HTERT RPE-1 (cell line): ENCODE data around the gene USH2A.

Source experiments
- in situ Hi-C: fragments of 300-500 bp; cut with MboI; formaldehyde crosslinking; loops from 4 replicates; pipeline ENCODE4 v1.14.3; 2020; ENCODE audit warnings: low sequenced_read_pairs

Gene USH2A

DNA sequence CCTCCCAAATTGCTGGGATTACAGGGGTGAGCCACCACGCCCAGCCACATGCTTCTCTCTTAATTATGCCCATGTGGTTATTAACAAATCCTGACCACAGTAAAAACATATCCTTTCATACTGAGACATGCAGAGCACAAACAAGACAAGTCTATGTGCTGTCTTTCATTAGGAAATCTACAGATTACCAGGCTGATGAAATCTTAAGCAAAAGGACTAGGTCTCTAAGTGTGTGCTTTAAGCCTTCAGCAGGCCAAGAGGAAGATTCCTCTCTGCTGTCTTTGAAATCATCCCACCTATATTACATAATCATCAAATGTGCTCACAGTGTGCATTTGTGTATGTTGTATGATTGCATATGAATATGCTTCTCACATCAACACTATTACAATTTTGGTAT, 436.8 kb downstream of the USH2A start:
- in situ Hi-C loops, result no loop called here

- in situ Hi-C loops, result no loop called here
These were observed 439.6 kb downstream of the USH2A start for GRCh38 chr1:215983680-215984079.

DNA sequence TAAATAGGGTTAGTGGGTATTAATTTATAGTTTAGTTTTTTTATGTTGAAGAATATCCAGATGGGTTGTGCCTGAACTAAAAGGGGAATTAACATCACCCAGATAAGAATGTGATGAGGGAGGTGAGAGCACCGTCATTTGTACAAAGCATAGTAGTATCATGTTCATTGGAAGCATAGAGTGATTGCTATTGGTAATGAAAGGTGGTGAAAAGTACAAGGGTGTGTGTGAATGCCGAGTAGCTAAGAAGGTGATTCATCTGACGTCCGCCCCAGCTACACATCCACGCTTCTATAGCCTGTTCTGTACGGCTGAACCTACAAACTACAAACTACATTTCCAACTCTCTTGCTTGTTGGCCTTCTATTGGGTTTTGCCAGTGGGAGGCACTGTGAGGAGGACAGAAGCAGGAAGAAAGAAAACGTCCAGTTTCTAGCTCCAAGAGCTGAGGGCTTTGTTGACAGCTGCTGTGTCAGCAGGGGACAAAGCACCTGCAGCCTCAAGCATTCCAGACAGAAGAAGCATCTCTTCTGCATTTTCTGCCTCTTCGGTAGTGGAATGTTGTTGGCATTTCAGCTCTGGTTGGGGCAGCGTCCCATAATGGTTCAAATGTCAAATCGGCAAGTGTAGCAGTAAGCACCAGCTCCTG, 451.3 kb downstream of the USH2A start:
- in situ Hi-C loops, result no loop called here

DNA sequence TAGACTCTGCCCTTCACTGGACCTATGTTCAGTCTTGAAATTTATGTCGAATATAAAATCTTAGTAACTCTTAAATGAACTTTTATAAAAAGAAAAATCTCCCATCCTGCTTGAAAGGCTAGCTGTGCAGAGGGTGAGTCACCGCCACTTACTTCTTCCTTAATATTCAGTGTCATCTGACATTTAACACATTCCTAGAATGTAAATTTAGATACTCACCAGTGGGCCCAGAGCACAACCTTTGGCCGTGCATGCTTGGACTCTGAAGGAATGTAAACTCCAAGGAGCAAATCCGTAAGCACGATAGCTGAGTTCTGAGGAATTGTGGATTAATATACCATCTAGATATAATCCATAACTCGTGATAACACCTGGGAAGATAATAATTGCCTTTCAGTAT, 452.8 kb downstream of the USH2A start:
- in situ Hi-C loops, result no loop called here

DNA sequence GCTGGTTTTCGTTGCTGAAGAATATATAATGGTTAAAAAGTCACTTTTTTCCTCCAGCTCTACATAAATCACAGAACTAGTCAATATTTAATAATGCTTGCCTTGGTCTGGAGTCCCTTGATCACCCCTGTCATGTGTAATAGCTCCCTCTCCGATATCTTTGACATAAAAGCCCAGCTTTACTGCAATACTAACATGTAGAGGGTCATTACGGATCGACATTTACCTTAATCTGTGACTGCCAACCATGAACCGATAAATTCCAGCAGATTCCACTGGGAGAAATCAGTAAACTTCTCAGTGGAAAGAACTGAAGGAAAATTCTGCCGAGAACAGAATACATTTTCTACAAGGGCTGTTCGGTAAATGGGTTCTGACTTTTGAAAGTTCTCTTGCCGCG, 459.6 kb downstream of the USH2A start:
- in situ Hi-C loops, result no loop called here

DNA sequence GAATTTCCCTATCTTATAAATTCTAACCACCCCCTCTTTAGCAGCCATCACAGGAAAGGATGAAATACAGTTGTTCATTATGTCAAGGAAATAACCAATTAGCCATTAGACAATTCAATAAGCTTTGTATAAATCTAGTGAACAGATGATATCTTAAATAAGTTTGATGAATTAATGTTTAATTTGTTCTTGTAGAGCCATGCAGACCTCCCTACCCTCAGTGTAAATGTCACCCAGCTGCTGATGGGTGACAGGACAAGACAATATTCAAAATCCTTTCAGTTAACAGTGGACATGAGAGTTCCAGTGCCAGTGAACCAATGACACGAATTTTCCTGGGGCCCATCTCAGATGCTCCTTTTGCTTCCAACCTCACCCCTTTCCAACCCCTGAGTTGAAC, 460.2 kb downstream of the USH2A start:
- in situ Hi-C loops, result no loop called here

GRCh38 chr1:215958841-215959240, 464.4 kb downstream of the USH2A start:
- in situ Hi-C loops, result no loop called here

DNA sequence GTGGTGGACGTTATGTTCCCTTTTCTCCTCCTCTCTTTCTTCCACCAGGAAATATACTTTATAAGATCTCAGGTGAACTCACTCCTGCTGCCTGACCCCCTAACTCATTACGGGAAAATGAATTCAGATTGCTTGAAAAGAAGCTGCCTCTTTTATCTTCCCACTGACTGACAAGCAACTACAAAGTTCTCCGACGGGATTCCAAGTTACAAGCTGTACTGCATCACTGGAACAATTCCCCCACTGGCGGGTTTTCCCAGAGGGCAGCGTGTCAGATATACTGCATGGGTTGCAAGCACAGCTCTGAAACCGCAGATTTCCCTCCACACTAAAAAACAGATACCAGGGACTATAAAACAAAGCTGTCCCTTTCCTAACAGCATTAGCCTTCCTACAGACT, 465.6 kb downstream of the USH2A start:
- in situ Hi-C loops, result no loop called here

GRCh38 chr1:215932558-215932957, 490.7 kb downstream of the USH2A start:
- in situ Hi-C loops, result no loop called here

DNA sequence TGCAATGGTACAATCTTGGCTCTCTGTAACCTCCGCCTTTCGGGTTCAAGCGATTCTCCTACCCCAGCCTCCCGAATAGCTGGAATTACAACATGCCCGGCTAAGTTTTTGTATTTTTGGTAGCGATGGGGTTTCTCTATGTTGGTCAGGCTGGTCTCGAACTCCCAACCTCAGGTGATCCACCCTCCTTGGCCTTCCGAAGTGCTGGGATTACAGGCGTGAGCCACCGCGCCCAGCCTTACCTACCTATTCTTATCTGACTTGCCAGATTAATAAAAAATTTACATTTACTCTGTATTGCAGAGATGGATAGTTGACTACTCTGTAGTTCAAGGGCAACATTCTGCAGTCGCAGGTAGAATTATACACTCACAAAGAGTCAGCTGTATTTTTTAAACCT, 496.6 kb downstream of the USH2A start:
- in situ Hi-C loops, result no loop called here

DNA sequence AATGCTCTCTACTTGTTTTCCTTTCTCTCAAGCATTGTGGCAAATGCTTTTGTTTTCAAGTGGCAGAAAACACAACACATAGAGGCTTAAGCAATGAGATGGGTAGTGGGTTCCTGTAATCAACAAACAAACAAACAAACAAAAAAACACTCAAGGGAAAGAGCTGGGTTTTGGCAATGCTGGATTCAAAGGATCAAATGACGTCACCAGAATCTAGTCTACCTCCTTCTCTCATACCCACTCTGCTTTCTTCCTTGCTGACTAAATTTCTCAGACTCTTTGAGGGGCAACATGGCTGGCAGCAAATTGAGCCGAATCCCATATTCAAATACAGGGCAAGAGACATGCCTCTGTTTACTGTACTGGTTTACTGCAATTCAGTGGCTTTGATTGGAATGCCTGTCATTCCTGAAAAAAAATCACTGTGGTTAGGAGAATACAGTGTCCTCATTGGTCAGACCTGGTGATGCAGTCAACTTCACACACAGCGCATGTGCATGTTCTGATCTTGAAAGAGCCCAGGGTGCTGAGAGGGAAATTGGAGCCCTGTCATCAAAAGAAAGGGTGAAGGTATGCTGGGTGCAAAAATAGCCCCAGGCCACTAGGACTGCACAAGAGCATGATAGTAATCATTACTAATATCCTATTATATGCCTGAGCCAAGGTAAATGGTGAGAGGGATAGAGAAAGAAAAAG, 500.0 kb downstream of the USH2A start:
- in situ Hi-C loops, result no loop called here

GRCh38 chr1:215911406-215911968, 511.8 kb downstream of the USH2A start:
- in situ Hi-C loops, result no loop called here

GRCh38 chr1:215905493-215906115, 517.6 kb downstream of the USH2A start:
- in situ Hi-C loops, result no loop called here

- in situ Hi-C loops, result no loop called here
These were observed 522.6 kb downstream of the USH2A start for GRCh38 chr1:215900684-215901083.

DNA sequence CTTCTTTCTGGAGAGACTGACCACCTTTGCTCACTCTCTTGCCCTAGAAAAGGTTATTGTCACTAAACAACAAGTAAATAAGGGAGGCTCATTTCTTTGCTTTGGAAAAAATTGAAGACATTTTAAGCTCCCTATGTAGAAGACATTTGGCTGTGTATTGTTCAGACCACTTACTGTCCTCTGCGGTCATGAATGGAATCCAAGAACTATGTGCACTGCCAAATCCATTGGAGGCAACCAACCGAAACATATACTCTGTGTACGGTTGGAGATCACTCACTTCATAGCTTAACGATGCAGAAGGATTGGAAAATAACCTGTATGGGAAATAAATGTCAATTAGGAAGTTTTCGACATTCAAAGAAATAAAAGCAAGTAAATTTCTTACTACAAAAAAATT, 523.3 kb downstream of the USH2A start:
- in situ Hi-C loops, result no loop called here

DNA sequence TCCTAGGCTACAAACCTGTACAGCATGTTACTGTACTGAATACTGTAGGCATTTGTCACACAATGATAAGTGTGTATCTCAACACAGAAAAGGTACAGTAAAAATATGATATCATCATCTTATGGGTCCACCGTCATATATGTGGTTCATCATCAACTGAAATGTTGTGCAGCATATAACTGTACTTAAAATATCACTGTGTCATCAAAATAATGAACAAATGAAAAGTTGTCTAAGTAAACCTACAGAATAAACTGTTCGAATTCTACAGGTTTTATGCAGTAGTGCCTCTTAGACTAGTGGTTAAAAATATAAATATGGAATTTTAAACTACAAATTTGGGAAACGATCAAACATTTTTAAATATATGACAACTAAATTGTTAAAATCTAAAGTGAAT, 527.4 kb downstream of the USH2A start:
- in situ Hi-C loops, result no loop called here

DNA sequence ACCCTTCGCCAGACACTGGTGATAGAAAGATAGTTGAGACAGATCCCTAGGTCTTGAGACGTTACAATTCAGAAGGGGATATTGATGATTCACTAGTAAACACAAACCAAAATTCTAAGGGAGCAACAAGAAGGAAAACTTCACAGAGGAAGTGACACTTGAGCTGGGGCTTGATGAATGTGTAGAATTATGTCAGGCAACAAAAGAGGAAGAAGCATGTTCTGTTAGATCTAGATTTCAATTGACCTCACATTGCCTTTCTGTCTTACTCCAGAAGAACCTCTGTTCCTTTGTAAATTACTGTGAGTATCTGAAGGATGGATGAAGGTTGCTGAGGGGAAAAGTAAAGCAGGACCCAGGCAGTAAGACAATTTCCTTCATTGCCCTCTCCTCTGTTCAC, 528.0 kb downstream of the USH2A start:
- in situ Hi-C loops, result no loop called here

DNA sequence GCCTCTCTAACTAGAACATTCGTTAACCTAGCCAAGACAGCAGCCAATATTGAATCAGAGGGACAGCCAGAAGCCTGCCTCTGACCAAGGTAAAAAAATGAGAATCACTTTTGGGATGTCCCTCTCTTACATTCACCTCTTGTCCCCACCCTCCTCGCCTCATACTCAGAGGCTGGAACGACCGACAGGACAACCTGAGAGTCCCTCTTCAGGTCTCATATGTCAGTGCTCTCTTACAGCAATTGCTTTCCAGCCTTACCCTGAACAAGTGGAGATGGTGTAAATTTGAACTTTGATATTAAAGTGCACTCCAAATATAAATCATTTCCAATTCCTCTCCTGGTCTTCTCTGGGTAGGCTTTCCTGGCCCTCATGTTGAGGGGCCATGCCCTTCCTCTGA, 528.6 kb downstream of the USH2A start:
- in situ Hi-C loops, result no loop called here

DNA sequence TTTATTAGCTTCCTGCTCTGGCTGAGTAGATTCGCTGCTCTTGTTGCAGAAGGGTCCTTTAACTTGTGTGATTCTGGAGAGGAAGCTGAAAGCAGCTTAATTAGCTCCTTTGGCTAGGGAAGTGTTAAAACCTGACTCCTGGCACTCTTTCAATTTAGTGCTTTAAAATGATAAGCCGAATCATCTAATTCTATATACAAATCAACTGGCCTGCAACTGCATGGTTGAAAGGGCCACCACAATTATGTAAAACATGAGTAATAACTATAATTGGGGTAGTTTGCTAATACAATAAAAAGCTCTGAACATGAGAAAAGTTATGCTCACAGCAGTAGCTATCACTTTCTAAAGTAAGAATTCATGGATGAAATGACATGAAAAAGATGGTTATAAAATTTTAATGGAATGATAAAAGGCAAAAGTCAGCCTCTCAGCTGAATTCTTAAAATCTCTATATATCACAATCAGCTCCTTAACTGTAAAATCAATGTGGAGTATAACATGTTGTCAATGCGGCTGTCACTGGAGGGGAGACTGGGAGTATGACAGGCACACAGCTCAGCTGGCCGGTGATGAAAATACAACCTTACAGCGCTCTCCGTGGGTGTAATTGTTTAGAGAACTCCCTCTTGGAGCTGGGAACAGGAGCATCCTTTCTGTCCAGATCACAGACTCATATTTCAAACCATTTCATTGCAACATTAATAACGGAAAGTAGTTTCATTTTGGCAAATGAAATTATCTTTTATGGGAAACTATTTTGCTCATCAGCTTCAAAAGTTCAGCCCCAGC, 531.8 kb downstream of the USH2A start:
- in situ Hi-C loops, result no loop called here

DNA sequence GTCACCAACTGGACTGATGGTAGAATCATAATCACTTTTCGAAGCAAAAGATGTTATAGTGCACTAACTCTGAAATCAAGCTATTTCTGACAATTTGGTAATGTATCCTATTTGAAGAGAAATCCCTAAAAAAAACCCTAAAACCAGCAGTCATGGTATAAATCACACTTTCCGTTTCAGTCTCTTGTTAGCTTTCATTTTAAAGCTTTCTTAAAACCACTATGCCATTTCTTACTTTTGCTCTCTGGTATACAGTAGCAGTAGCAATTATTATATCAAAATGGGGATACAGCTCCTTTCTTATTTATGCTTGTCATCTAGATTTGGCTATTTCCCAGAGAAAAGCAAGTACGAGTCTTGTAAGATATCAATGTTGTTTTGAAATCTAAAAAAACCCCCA, 532.8 kb downstream of the USH2A start:
- in situ Hi-C loops, result no loop called here

DNA sequence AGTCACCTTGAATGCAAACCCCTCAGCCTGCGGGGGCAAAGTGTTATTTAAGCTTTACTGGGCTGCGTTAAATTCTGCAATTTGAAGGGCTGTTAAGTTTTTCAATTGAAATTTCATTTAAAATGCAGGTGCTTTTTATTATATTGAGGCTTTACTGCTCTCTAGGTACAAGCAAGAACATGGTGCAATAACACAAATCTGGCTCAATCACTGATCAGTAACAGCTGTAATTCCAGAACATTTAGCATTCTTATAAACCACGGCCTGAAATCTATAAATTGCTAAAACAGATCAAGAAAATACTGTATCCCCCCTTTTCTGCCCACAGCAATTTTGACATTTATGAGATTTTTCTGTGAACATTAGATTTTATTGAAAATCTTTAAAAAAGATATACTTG, 533.4 kb downstream of the USH2A start:
- in situ Hi-C loops, result no loop called here
